Tibial nerve (tissue), 4 donors: Measurements from ENCODE around the gene CCDC186. TPM values are rescaled to one million over a fixed set of nuclear protein-coding genes. Genes with fewer than 3 reads are reported as not detected.

Source experiments
- DNase-seq, 2 donors: peaks; one replicate each; pipeline ENCODE4 v3.0.0-alpha.2; 2019; ENCODE audit warnings: low spot score in 2 of 2
- H3K27ac ChIP-seq, 4 donors: fragments of 200-600 bp; sonication (generic) in 3 of 4; one replicate each; pipeline ENCODE4 v1.5.1; 2017 to 2019; ENCODE audit warnings: mild to moderate bottlenecking in 1 of 4
- H3K27me3 ChIP-seq, 2 donors: fragments of 200-600 bp; sonication (generic) in 1 of 2; one replicate each; pipeline versions ENCODE4 v1.5.1 to v1.6.0; 2017 to 2019
- H3K36me3 ChIP-seq, 3 donors: fragments of 200-600 bp; sonication (generic); one replicate each; pipeline ENCODE4 v1.5.1; 2018 to 2019
- H3K4me1 ChIP-seq, 4 donors: fragments of 200-600 bp; sonication (generic) in 3 of 4; one replicate each; pipeline ENCODE4 v1.5.1; 2017 to 2019
- H3K4me3 ChIP-seq, 4 donors: fragments of 200-600 bp; sonication (generic) in 3 of 4; one replicate each; pipeline ENCODE4 v1.5.1; 2017 to 2019; ENCODE audit warnings: mild to moderate bottlenecking in 1 of 4, moderate library complexity in 1 of 4
- H3K9me3 ChIP-seq, 4 donors: fragments of 200-600 bp; sonication (generic) in 3 of 4; one replicate each; pipeline ENCODE4 v1.5.1; 2017 to 2019
- EP300 ChIP-seq, 2 donors: sonication (generic); formaldehyde crosslinking; IDR thresholded peaks; one replicate each; pipeline ENCODE4 v1.6.1; 2017; ENCODE audit warnings: antibody characterized with exemption in 2 of 2, mild to moderate bottlenecking in 1 of 2
- POLR2A ChIP-seq, 2 donors: fragments of 450-650 bp; IDR thresholded peaks; one replicate each; pipeline ENCODE4 v1.6.1; 2017; ENCODE audit warnings: antibody characterized with exemption in 2 of 2, mild to moderate bottlenecking in 2 of 2, moderate library complexity in 2 of 2
- WGBS, 2 donors: methylation state at CpG; one replicate each; pipeline ENCODE4 v1.1.5; 2018; 5-methylcytosine and 5-hydroxymethylcytosine counted together
- total RNA-seq, 4 donors: library from RNA; depleted of rRNA; stranded (reverse); fragments of >200 nt; gene quantifications; one replicate each; pipeline ENCODE4 v1.1.0, GENCODE V29; 2016
- TF ChIP-seq, protein P1 (sequence below), 5 experiments: fragments of 200-600 bp in 3 of 5; fragments of 450-650 bp in 2 of 5; sonication (generic) in 3 of 5; IDR thresholded peaks; one replicate each; pipeline ENCODE4 v1.5.1; 2016 to 2019; ENCODE audit warnings: antibody characterized with exemption in 5 of 5, mild to moderate bottlenecking in 3 of 5, moderate library complexity in 2 of 5

CCDC186 gene
- total RNA-seq, 4 donors from 2014 or later: 11.6 to 18.0 (median 14.4) TPM

DNA sequence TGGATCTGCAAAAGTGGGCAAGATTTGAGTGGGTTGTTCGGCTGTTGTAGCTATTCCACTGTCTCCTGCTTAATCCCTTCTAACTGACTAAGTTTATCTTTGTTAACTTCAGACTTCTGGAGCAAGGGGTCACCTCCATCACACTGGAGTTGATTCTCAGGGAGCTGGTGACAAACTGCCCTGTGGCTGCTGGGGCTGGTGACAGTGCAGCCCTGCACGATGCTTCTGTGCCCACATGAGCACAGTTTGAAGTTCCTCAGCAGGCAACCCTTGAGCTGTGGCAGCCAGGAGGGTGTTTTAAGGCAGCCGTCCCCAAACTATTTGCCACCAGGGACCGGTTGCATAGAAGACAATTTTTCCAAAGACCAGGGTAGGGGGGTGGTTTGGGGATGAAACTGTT, 89.8 kb downstream of the CCDC186 start:
- H3K9me3 ChIP-seq: no peaks in the 10 kb centered on the region
- no peak overlapping the region for H3K4me3 ChIP-seq
- 84 to 93% methylated on average over 4 of the region's 4 CpGs for WGBS, 2 donors
- TF ChIP-seq, protein P1, sequence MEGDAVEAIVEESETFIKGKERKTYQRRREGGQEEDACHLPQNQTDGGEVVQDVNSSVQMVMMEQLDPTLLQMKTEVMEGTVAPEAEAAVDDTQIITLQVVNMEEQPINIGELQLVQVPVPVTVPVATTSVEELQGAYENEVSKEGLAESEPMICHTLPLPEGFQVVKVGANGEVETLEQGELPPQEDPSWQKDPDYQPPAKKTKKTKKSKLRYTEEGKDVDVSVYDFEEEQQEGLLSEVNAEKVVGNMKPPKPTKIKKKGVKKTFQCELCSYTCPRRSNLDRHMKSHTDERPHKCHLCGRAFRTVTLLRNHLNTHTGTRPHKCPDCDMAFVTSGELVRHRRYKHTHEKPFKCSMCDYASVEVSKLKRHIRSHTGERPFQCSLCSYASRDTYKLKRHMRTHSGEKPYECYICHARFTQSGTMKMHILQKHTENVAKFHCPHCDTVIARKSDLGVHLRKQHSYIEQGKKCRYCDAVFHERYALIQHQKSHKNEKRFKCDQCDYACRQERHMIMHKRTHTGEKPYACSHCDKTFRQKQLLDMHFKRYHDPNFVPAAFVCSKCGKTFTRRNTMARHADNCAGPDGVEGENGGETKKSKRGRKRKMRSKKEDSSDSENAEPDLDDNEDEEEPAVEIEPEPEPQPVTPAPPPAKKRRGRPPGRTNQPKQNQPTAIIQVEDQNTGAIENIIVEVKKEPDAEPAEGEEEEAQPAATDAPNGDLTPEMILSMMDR (IDR thresholded peaks at IDR 0.05): no peak
- TF ChIP-seq POLR2A (IDR thresholded peaks at IDR 0.05) (no peak), EP300 (IDR thresholded peaks at IDR 0.05) (no peak)
- H3K27me3 ChIP-seq: no peaks in the 10 kb centered on the region
- peaks cover 0 to 7% (median 0%) of the 10 kb centered on the region in 4 donors for H3K4me1 ChIP-seq
- H3K27ac ChIP-seq: no peak overlapping the region
- DNase-seq: no peak
- H3K36me3 ChIP-seq: no peaks in the 10 kb centered on the region

DNA sequence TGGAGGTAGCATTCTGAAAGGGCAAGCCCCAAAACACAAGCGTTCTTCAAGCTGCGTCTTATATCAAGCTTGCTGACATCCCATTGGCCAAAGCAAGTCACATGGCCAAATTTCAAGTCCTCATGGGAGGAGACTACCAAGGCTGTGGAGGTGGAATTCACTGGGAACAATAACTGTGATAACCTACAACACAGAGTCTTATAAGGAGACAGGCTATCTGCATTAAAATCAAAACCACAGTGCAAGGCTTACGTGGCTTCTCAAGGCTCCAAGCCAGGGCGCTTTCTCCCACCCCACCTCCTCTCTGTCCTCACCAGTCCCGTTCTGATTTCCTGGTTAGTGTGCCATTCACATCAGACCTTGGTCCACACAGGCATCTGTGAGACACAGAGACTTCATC, 91.0 kb downstream of the CCDC186 start:
- no peaks in the 10 kb centered on the region for H3K27me3 ChIP-seq
- no peak for DNase-seq
- H3K4me3 ChIP-seq: no peak overlapping the region
- H3K36me3 ChIP-seq: no peaks in the 10 kb centered on the region
- no peaks in the 10 kb centered on the region for H3K9me3 ChIP-seq
- peaks cover 0 to 10% (median 0%) of the 10 kb centered on the region in 4 donors for H3K4me1 ChIP-seq
- TF ChIP-seq, protein P1 (IDR thresholded peaks at IDR 0.05): no peak
- TF ChIP-seq POLR2A (IDR thresholded peaks at IDR 0.05) (no peak), EP300 (IDR thresholded peaks at IDR 0.05) (no peak)
- H3K27ac ChIP-seq: no peak overlapping the region
- 87 to 94% methylated on average over 5 of the region's 5 CpGs for WGBS, 2 donors

DNA sequence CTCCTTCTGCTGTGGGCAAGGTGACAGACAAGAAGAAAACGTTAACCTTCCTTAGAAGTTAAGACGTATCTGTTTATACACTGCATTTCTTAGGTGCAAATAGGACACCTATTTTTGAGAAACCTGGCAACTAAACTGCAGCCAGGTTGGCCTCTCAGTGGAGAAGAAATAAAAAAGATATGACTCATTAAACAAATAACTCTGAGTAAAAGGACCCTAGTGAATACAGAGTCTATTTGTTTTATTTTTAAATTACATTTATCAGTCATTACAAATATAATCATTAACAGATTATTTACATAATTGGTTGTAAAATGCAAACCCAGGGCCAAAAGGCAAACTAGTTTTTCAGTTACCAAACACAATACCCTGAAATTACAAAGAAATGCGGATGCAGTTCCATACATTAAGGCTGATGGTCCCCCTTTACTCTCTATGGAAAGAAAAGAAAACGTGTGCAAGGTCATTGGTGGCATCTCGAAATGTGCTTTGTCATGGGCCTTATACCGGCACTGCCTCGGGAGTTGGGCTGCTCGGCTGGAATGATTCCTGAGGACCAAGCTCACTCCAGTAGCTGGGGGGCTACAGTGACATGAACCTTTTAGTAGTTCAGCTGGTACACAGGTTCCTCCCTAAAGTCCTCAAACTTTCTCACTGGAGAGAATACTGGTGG, 92.0 kb downstream of the CCDC186 start:
- H3K27ac ChIP-seq: no peak overlapping the region
- DNase-seq: no peak
- peaks cover 0 to 10% (median 0%) of the 10 kb centered on the region in 4 donors for H3K4me1 ChIP-seq
- WGBS, 2 donors: 86 to 88% methylated on average over 8 of the region's 8 CpGs
- no peak overlapping the region for H3K4me3 ChIP-seq
- no peaks in the 10 kb centered on the region for H3K27me3 ChIP-seq
- H3K9me3 ChIP-seq: no peaks in the 10 kb centered on the region
- no peaks in the 10 kb centered on the region for H3K36me3 ChIP-seq
- TF ChIP-seq POLR2A (IDR thresholded peaks at IDR 0.05) (no peak), EP300 (IDR thresholded peaks at IDR 0.05) (no peak)
- TF ChIP-seq, protein P1 (IDR thresholded peaks at IDR 0.05): no peak

DNA sequence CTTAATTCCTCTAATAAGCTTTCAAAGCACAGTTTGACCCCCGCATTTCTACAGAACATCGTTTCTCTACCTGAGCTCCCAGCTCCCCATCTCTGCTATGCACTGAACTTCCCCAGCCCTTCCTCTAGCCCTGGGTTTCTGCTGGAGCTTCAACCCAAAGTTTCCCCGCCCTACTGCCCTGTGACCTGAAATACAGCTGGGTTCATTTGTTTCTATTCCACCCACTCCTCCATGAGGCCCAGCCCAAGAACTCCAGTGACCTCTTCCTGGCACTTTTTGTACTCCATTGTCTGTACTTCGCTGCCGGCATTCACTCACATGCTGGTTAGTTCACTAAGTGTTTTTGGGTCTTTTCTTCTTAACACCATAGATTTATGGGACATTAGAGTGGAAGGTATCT, 94.6 kb downstream of the CCDC186 start:
- DNase-seq: no peak
- no peaks in the 10 kb centered on the region for H3K27me3 ChIP-seq
- whole genome bisulfite sequencing, 2 donors: 46 to 54% methylated on average over 5 of the region's 5 CpGs
- H3K36me3 ChIP-seq: no peaks in the 10 kb centered on the region
- H3K27ac ChIP-seq: no peak overlapping the region
- peaks cover 0 to 10% (median 0%) of the 10 kb centered on the region in 4 donors for H3K4me1 ChIP-seq
- TF ChIP-seq, protein P1 (IDR thresholded peaks at IDR 0.05): no peak
- no peak for TF ChIP-seq POLR2A (IDR thresholded peaks at IDR 0.05)
- TF ChIP-seq EP300 (IDR thresholded peaks at IDR 0.05): no peak
- H3K9me3 ChIP-seq: no peaks in the 10 kb centered on the region
- no peak overlapping the region for H3K4me3 ChIP-seq

DNA sequence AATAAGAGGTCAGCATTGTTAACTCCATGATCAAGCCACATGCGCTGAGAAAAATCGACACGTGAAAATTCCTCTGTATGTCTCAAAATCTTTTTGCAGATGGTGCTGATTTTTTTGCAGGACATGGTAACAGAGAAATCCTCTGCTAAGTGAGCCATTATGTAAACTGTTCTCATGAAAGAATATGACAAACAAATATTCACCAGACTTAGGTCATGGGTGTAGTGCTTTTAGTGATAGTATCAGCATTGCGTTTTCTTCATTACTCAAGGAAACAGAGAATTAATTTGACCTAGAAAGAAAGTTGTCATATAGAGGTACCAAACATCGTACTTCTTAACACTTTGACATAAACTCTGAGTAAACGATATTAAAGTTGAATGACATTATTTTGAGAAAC, 95.7 kb downstream of the CCDC186 start:
- H3K9me3 ChIP-seq: no peaks in the 10 kb centered on the region
- no peaks in the 10 kb centered on the region for H3K36me3 ChIP-seq
- H3K27me3 ChIP-seq: no peaks in the 10 kb centered on the region
- H3K27ac ChIP-seq: no peak overlapping the region
- 73 to 76% methylated on average over 6 of the region's 6 CpGs for WGBS, 2 donors
- TF ChIP-seq EP300 (IDR thresholded peaks at IDR 0.05) (no peak), POLR2A (IDR thresholded peaks at IDR 0.05) (no peak)
- TF ChIP-seq, protein P1 (IDR thresholded peaks at IDR 0.05): no peak
- DNase-seq: no peak
- no peak overlapping the region for H3K4me3 ChIP-seq
- H3K4me1 ChIP-seq: peaks cover 0 to 10% (median 0%) of the 10 kb centered on the region in 4 donors
